WTC11 (cell line): ENCODE data around the gene SPOCK2. TPM values are rescaled to one million over a fixed set of nuclear protein-coding genes. Genes with fewer than 3 reads are reported as not detected.
"Not testable (repeated sequence)": the region's sequence is repeated elsewhere in the genome, so short reads cannot be mapped to it uniquely, and the experiment has no call there.

Experiments
- ATAC-seq: fragments of 200-7000 bp; cut with Tn5 transposase; 2 replicates; pipeline ENCODE4 v1.10.0; 2021; ENCODE audit warnings: mild to moderate bottlenecking, moderate library complexity
- CTCF ChIA-PET: fragments of 300-600 bp; sonication (Branson Sonifier 250); formaldehyde crosslinking; loops from one replicate; lab custom pipeline; 2021; ENCODE audit warnings: antibody characterized with exemption; lab: Charles Lee
- POLR2A ChIA-PET: fragments of 350-600 bp; sonication (Branson Sonifier 250); formaldehyde crosslinking; loops from one replicate; lab custom pipeline; 2021; ENCODE audit warnings: antibody characterized with exemption; lab: Charles Lee
- DNase-seq: peaks from one replicate; pipeline ENCODE4 v3.0.0; 2021; ENCODE audit warnings: low spot score
- H3K27ac Mint-ChIP-seq: 2 replicates; pipeline ENCODE4 v1.8.0; 2021; ENCODE audit warnings: mixed read lengths
- H3K27me3 Mint-ChIP-seq: 2 replicates; pipeline ENCODE4 v1.8.0; 2021; ENCODE audit warnings: low read depth, mild to moderate bottlenecking, moderate library complexity, mixed read lengths
- H3K36me3 Mint-ChIP-seq: 2 replicates; pipeline ENCODE4 v1.8.0; 2021; ENCODE audit warnings: mixed read lengths
- H3K4me1 Mint-ChIP-seq: 2 replicates; pipeline ENCODE4 v1.8.0; 2022; ENCODE audit warnings: mixed read lengths
- H3K4me3 Mint-ChIP-seq: 2 replicates; pipeline ENCODE4 v1.8.0; 2021; ENCODE audit warnings: mild to moderate bottlenecking, moderate library complexity, mixed read lengths
- H3K9me3 Mint-ChIP-seq: 2 replicates; pipeline ENCODE4 v1.8.0; 2021; ENCODE audit warnings: mixed read lengths
- CBFB ChIP-seq: sonication (generic); formaldehyde crosslinking; IDR thresholded peaks from 2 replicates; pipeline ENCODE4 v1.8.1; 2022; ENCODE audit warnings: mild to moderate bottlenecking, low read depth, missing genetic modification reagents
- CDX4 ChIP-seq: fragments of 250-450 bp; sonication (Bioruptor Pico); IDR thresholded peaks from 2 replicates; pipeline ENCODE4 v1.9.0; 2021; ENCODE audit warnings: moderate library complexity, mild to moderate bottlenecking, inconsistent platforms, borderline replicate concordance
- CREB1 ChIP-seq: sonication (generic); formaldehyde crosslinking; IDR thresholded peaks from 2 replicates; pipeline ENCODE4 v1.8.0; 2023; ENCODE audit warnings: mild to moderate bottlenecking, missing genetic modification reagents
- CREM ChIP-seq: sonication (generic); formaldehyde crosslinking; IDR thresholded peaks from 2 replicates; pipeline ENCODE4 v1.8.1; 2022; ENCODE audit warnings: mild to moderate bottlenecking, missing genetic modification reagents, moderate library complexity
- E2F1 ChIP-seq: sonication (generic); formaldehyde crosslinking; IDR thresholded peaks from 2 replicates; pipeline ENCODE4 v1.8.0; 2022; ENCODE audit warnings: mild to moderate bottlenecking, missing genetic modification reagents
- EMX1 ChIP-seq: fragments of 250-450 bp; sonication (Bioruptor Pico); IDR thresholded peaks from 2 replicates; pipeline ENCODE4 v1.8.0; 2021; ENCODE audit warnings: mild to moderate bottlenecking
- ESRRA ChIP-seq: sonication (generic); formaldehyde crosslinking; IDR thresholded peaks from 2 replicates; pipeline ENCODE4 v1.8.1; 2022; ENCODE audit warnings: mild to moderate bottlenecking, missing genetic modification reagents, borderline replicate concordance
- GABPB1 ChIP-seq: sonication (generic); formaldehyde crosslinking; IDR thresholded peaks from 2 replicates; pipeline ENCODE4 v1.8.1; 2023; ENCODE audit warnings: mild to moderate bottlenecking, missing genetic modification reagents
- IRF2 ChIP-seq: sonication (generic); formaldehyde crosslinking; IDR thresholded peaks from 2 replicates; pipeline ENCODE4 v1.8.0; 2022; ENCODE audit warnings: low read depth, missing genetic modification reagents, borderline replicate concordance
- JUN ChIP-seq: sonication (generic); formaldehyde crosslinking; IDR thresholded peaks from 2 replicates; pipeline ENCODE4 v1.8.0; 2023; ENCODE audit warnings: mild to moderate bottlenecking, missing genetic modification reagents
- MAX ChIP-seq: sonication (generic); formaldehyde crosslinking; IDR thresholded peaks from 2 replicates; pipeline ENCODE4 v1.8.0; 2022; ENCODE audit warnings: mild to moderate bottlenecking, missing genetic modification reagents
- MYBL2 ChIP-seq: sonication (generic); formaldehyde crosslinking; IDR thresholded peaks from 2 replicates; pipeline ENCODE4 v1.8.1; 2023; ENCODE audit warnings: mild to moderate bottlenecking, moderate library complexity, missing genetic modification reagents
- NFE2L1 ChIP-seq: sonication (generic); formaldehyde crosslinking; IDR thresholded peaks from 2 replicates; pipeline ENCODE4 v1.8.1; 2023; ENCODE audit warnings: missing genetic modification reagents
- ZNF121 ChIP-seq: sonication (generic); formaldehyde crosslinking; IDR thresholded peaks from 2 replicates; pipeline ENCODE4 v1.8.0; 2023; ENCODE audit warnings: missing genetic modification reagents
- ZNF219 ChIP-seq: sonication (generic); formaldehyde crosslinking; IDR thresholded peaks from 2 replicates; pipeline ENCODE4 v1.8.0; 2023; ENCODE audit warnings: missing genetic modification reagents, mild to moderate bottlenecking, borderline replicate concordance
- ZNF317 ChIP-seq: sonication (generic); formaldehyde crosslinking; IDR thresholded peaks from 2 replicates; pipeline ENCODE4 v1.8.1; 2023; ENCODE audit warnings: low read depth, mild to moderate bottlenecking, moderate library complexity, missing genetic modification reagents, borderline replicate concordance
- ZNF416 ChIP-seq: fragments of 250-450 bp; sonication (Bioruptor Pico); IDR thresholded peaks from 2 replicates; pipeline ENCODE4 v1.9.0; 2021; ENCODE audit warnings: mild to moderate bottlenecking, inconsistent platforms
- ZNF423 ChIP-seq: fragments of 250-450 bp; sonication (Bioruptor Pico); IDR thresholded peaks from 2 replicates; pipeline ENCODE4 v2.1.2; 2022; ENCODE audit warnings: mild to moderate bottlenecking, moderate library complexity
- ZNF512 ChIP-seq: sonication (generic); formaldehyde crosslinking; IDR thresholded peaks from 2 replicates; pipeline ENCODE4 v1.8.1; 2022; ENCODE audit warnings: missing genetic modification reagents, borderline replicate concordance
- total RNA-seq: library from RNA; stranded (reverse); gene quantifications from 3 replicates; pipeline ENCODE4 v1.2.3, GENCODE V29; 2021

Gene SPOCK2
- total RNA-seq, 1 experiment from 2014 or later: 4.7 TPM

GRCh38 chr10:72032409-72033162 lies 55.8 kb downstream of the SPOCK2 start:
- ATAC-seq, H3K4me3 Mint-ChIP-seq, H3K27me3 Mint-ChIP-seq, DNase-seq, H3K27ac Mint-ChIP-seq, H3K36me3 Mint-ChIP-seq, H3K4me1 Mint-ChIP-seq, H3K9me3 Mint-ChIP-seq: not testable (repeated sequence)
- ChIA-PET CTCF (interaction anchor here (1.2 to 2.1 kb wide), 2 partner anchors 16 to 77 kb away, joined by 3 to 15 read pairs; no protein-coding TSS in a partner anchor), POLR2A (interaction anchor here (0.7 kb wide), 1 partner anchor 9 kb away, joined by 3 read pairs; no protein-coding TSS in a partner anchor)

- no peak for DNase-seq
- Mint-ChIP-seq H3K27ac (no peak overlapping the region), H3K9me3 (no peaks in the 10 kb centered on the region), H3K36me3 (no peaks in the 10 kb centered on the region), H3K4me3 (no peak overlapping the region), H3K27me3 (no peaks in the 10 kb centered on the region; the same call in 1 of the 2 replicates), H3K4me1 (no peaks in the 10 kb centered on the region)
- ATAC-seq: no peak
- ChIA-PET CTCF (interaction anchor here (1.2 to 2.1 kb wide), 2 partner anchors 17 to 76 kb away, joined by 3 to 15 read pairs; no protein-coding TSS in a partner anchor), POLR2A (no interaction called here)
- TF ChIP-seq IRF2 (no peak), JUN (CRISPR knock-in tag) (no peak), ZNF121 (CRISPR knock-in tag) (no peak), ZNF219 (CRISPR knock-in tag) (no peak), ZNF317 (CRISPR knock-in tag) (no peak), ESRRA (CRISPR knock-in tag) (no peak), ZNF416 (no peak), CBFB (CRISPR knock-in tag) (no peak), E2F1 (CRISPR knock-in tag) (no peak), ZNF512 (CRISPR knock-in tag) (no peak), GABPB1 (no peak), ZNF423 (no peak), MYBL2 (CRISPR knock-in tag) (no peak), MAX (CRISPR knock-in tag) (no peak), CDX4 (CRISPR knock-in tag) (no peak), EMX1 (CRISPR knock-in tag) (no peak), CREB1 (CRISPR knock-in tag) (no peak), NFE2L1 (no peak), CREM (CRISPR knock-in tag) (no peak)
Observed at GRCh38 chr10:72031706-72032105, 56.6 kb downstream of the SPOCK2 start.
